ENCODE results near the gene XBP1. TPM values are rescaled to one million over a fixed set of nuclear protein-coding genes. Genes with fewer than 3 reads are reported as not detected.

XBP1 gene
- total and polyA plus RNA-seq, 2 experiments from 2014 or later, result 95.1 to 195 TPM

Small RNAs within 50 kb of the gene (small RNA-seq; reads per million reads assigned to genes)
- gene Z93930.1 (ENCODE audit: low replicate concordance), result not detected

Other genes starting within 250 kb of the XBP1 start
- gene TTC28, start 120.7 kb downstream of the XBP1 start, total RNA-seq (2014; rRNA removed; shearing (Covaris generic)), result 10.7 and 16.1 TPM in 2 replicates
- gene TTC28, start 120.7 kb downstream of the XBP1 start, polyA plus RNA-seq (2016; fragmentation: Nextera tagmentation; extraction: Ambion mirVana), result 2.1 and 4.5 TPM in 2 replicates
- 100 and 121 TPM in 2 replicates for gene CHEK2, start 58.7 kb downstream of the XBP1 start, total RNA-seq (2014; rRNA removed; shearing (Covaris generic))
- gene CHEK2, start 58.7 kb downstream of the XBP1 start, polyA plus RNA-seq (2016; fragmentation: Nextera tagmentation; extraction: Ambion mirVana), result 80.0 and 86.0 TPM in 2 replicates
- gene HSCB, start 58.5 kb downstream of the XBP1 start, total RNA-seq (2014; rRNA removed; shearing (Covaris generic)), result 17.7 and 18.6 TPM in 2 replicates
- 28.4 and 30.9 TPM in 2 replicates for gene HSCB, start 58.5 kb downstream of the XBP1 start, polyA plus RNA-seq (2016; fragmentation: Nextera tagmentation; extraction: Ambion mirVana)
- gene CCDC117, start 27.9 kb downstream of the XBP1 start, total RNA-seq (2014; rRNA removed; shearing (Covaris generic)), result 54.1 and 59.5 TPM in 2 replicates
- 23.9 and 24.0 TPM in 2 replicates for gene CCDC117, start 27.9 kb downstream of the XBP1 start, polyA plus RNA-seq (2016; fragmentation: Nextera tagmentation; extraction: Ambion mirVana)
- 28.9 and 32.2 TPM in 2 replicates for gene ZNRF3, start 83.0 kb upstream of the XBP1 start, total RNA-seq (2014; rRNA removed; shearing (Covaris generic))
- gene ZNRF3, start 83.0 kb upstream of the XBP1 start, polyA plus RNA-seq (2016; fragmentation: Nextera tagmentation; extraction: Ambion mirVana), result 11.1 and 12.3 TPM in 2 replicates